ENCODE data around the gene PRELID2.

- TF ChIP-seq CTCF (IDR thresholded peaks at IDR 0.05; ENCODE audit: insufficient read depth, low read length, poor library complexity, severe bottlenecking) (no peak), EZH2phosphoT487 (conservative IDR thresholded peaks at IDR 0.05; ENCODE audit: low read length) (no peak)
Observed at GRCh38 chr5:145787001-145787400, 48.1 kb downstream of the PRELID2 start.

Measured in SU-DHL-6 (cell line).